Left lung (tissue), 10 donors: Measurements from ENCODE around the gene CFL1. TPM values are rescaled to one million over a fixed set of nuclear protein-coding genes. Genes with fewer than 3 reads are reported as not detected.

Experiments used
- ATAC-seq: fragments of 200-7000 bp; cut with Tn5 transposase; one replicate; pipeline ENCODE4 v1.9.1; 2020; ENCODE audit warnings: moderate library complexity
- DNase-seq, 4 donors: peaks; one replicate each; pipeline ENCODE4 v3.0.0-alpha.2; 2013 to 2020
- H3K27ac ChIP-seq, 2 donors: fragments of 200-600 bp; sonication (generic) in 1 of 2; one replicate each; pipeline versions ENCODE4 v1.5.0 to v1.8.0; 2020 to 2021
- H3K27me3 ChIP-seq, 2 donors: fragments of 200-600 bp; sonication (generic) in 1 of 2; one replicate each; pipeline versions ENCODE4 v1.5.0 to v1.8.0; 2020 to 2021
- H3K36me3 ChIP-seq, 2 donors: fragments of 200-600 bp; sonication (generic) in 1 of 2; one replicate each; pipeline versions ENCODE4 v1.5.0 to v1.8.0; 2020 to 2021
- H3K4me1 ChIP-seq, 2 donors: fragments of 200-600 bp; one replicate each; pipeline ENCODE4 v1.8.0; 2021
- H3K4me3 ChIP-seq, 2 donors: fragments of 200-600 bp; sonication (generic) in 1 of 2; one replicate each; pipeline versions ENCODE4 v1.5.0 to v1.8.0; 2020 to 2021; ENCODE audit warnings: mild to moderate bottlenecking in 1 of 2
- H3K9me3 ChIP-seq, 2 donors: fragments of 200-600 bp; sonication (generic) in 1 of 2; one replicate each; pipeline versions ENCODE4 v1.5.0 to v1.8.0; 2020 to 2021
- intact Hi-C, 2 donors: fragments of 100-400 bp; cut with DNase I; formaldehyde crosslinking; loops; one replicate each; pipeline versions ENCODE4 v1.11.2 to v1.14.2; 2022
- polyA plus RNA-seq, 6 donors: library from polyadenylated mRNA; unstranded; fragments of 120-200 nt; gene quantifications; one replicate each; pipeline ENCODE4 v1.2.1, GENCODE V29; 2013; ENCODE audit not compliant: insufficient read length in 6 of 6
- total RNA-seq, 2 donors: library from RNA; stranded (reverse); fragmentation: NEBNext Ultra II Directional; extraction: Animal tissue kit (Norgen Biotek cat#: 25700); gene quantifications; one replicate each; pipeline ENCODE4 v1.2.1, GENCODE V29; 2021
- TF ChIP-seq, protein P1 (sequence below), 2 donors: fragments of 200-600 bp; sonication (generic) in 1 of 2; IDR thresholded peaks; one replicate each; pipeline versions ENCODE4 v1.5.0 to v1.8.0; 2021; ENCODE audit warnings: antibody characterized with exemption in 2 of 2
- donor health status: DM: no; HTN: yes; CAD: no.
- donor health status: DM: no; HTN: no; CAD: no.

CFL1 gene
- total and polyA plus RNA-seq, 8 donors = 599 to 1,162 (median 777) TPM

DNA sequence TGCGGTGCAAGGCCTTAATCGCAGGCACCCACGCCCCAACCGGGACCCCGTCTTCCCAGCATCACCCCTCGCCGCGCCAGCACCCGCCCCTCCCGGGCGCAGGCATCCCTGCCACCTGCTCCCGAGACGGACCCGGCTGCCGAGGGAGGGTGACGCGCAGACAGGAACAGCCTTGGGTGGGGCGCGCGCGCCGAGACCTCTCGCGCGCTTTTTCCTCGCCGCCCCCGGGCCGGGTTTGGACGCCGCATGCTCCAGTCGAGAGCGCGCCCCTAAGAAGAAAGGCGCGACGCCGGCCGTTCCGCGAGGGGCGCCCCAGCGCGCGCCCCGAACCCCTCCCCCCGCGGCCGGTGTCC lies 504 bp downstream of the CFL1 start:
- H3K36me3 ChIP-seq = peaks cover 6 to 47% of the 10 kb centered on the region in 2 donors
- peak overlapping the region; percentile 95 to 99 for H3K27ac ChIP-seq
- TF ChIP-seq, protein P1, sequence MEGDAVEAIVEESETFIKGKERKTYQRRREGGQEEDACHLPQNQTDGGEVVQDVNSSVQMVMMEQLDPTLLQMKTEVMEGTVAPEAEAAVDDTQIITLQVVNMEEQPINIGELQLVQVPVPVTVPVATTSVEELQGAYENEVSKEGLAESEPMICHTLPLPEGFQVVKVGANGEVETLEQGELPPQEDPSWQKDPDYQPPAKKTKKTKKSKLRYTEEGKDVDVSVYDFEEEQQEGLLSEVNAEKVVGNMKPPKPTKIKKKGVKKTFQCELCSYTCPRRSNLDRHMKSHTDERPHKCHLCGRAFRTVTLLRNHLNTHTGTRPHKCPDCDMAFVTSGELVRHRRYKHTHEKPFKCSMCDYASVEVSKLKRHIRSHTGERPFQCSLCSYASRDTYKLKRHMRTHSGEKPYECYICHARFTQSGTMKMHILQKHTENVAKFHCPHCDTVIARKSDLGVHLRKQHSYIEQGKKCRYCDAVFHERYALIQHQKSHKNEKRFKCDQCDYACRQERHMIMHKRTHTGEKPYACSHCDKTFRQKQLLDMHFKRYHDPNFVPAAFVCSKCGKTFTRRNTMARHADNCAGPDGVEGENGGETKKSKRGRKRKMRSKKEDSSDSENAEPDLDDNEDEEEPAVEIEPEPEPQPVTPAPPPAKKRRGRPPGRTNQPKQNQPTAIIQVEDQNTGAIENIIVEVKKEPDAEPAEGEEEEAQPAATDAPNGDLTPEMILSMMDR (IDR thresholded peaks at IDR 0.05) = no peak
- peaks cover 19 to 67% of the 10 kb centered on the region in 2 donors for H3K4me1 ChIP-seq
- DNase-seq (no peak), ATAC-seq (no peak)
- H3K27me3 ChIP-seq = no peaks in the 10 kb centered on the region
- intact Hi-C loops = no loop called here
- H3K9me3 ChIP-seq = no peaks in the 10 kb centered on the region
- H3K4me3 ChIP-seq = peak overlapping the region; percentile 95 to 96

DNA sequence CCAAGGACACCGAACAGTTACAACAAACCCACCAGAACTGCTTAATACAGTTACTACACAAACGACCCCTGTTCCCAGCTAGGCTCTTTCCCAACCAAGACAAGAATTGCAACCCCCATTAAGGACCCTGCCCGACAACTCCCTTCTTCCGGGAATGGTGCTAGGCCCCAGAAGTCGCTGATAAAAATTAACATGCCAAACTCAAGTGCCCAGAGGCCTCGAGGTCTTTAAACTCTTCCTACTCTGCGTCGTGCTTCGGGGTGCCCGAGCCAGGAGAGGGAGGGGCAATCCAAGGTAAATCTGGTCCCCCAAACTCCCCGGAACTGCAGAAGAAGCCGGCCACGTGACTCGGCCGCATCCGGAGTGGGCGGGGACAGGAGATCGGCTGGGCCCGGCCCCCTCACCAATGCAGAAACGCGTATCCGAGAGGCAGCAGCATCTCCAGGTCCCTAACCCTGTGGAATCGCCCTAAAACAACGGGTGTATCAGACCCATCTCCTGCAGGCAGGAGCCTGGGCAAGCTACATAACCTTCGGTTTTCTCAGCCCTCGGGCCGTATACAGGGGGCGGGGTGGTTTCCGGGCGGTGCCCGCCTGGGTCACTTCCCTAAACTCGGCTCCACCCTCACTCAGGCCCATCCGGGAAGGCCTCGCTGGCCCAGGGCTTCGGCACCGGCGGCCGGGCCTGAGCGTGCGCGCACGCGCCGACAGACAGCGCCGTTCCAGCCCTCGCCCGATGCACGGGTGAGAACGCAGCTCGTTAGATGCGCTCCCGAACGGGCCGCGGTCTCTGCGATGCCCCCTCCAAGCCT lies 1.1 kb downstream of the CFL1 start:
- Histone ChIP-seq H3K36me3 (peaks cover 6 to 47% of the 10 kb centered on the region in 2 donors), H3K27ac (peak overlapping the region; percentile 95 to 99), H3K4me3 (peak overlapping the region; percentile 95 to 96), H3K9me3 (no peaks in the 10 kb centered on the region), H3K4me1 (peaks cover 15 to 61% of the 10 kb centered on the region in 2 donors), H3K27me3 (no peaks in the 10 kb centered on the region)
- peak; percentile 69 to 96 (median 80) for DNase-seq
- intact Hi-C loops = no loop called here
- ATAC-seq = peak; percentile 48
- TF ChIP-seq, protein P1 (IDR thresholded peaks at IDR 0.05) = peak in 1 of 2 donors; percentile 14

DNA sequence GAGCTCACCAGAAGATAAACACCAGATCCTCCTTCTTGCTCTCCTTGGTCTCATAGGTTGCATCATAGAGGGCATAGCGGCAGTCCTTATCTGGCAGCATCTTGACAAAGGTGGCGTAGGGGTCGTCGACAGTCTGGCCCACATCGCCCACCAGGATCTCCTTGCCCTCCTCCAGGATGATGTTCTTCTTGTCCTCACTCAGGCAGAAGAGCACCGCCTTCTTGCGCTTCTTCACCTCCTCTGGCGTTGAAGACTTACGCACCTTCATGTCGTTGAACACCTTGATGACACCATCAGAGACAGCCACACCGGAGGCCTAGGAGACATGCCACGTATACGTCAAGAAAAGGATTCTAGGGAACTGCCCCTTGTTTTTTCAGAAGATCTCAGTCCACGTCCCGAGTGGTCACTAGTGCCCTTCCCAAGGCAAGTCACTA lies 2.0 kb downstream of the CFL1 start:
- Histone ChIP-seq H3K9me3 (no peaks in the 10 kb centered on the region), H3K4me1 (peaks cover 8 to 52% of the 10 kb centered on the region in 2 donors), H3K4me3 (peak overlapping the region; percentile 95 to 96), H3K36me3 (peaks cover 6 to 54% of the 10 kb centered on the region in 2 donors), H3K27ac (peak overlapping the region in 1 of 2 donors; percentile 99), H3K27me3 (no peaks in the 10 kb centered on the region)
- DNase-seq = no peak
- intact Hi-C loops = no loop called here
- TF ChIP-seq, protein P1 (IDR thresholded peaks at IDR 0.05) = no peak
- ATAC-seq = no peak

DNA sequence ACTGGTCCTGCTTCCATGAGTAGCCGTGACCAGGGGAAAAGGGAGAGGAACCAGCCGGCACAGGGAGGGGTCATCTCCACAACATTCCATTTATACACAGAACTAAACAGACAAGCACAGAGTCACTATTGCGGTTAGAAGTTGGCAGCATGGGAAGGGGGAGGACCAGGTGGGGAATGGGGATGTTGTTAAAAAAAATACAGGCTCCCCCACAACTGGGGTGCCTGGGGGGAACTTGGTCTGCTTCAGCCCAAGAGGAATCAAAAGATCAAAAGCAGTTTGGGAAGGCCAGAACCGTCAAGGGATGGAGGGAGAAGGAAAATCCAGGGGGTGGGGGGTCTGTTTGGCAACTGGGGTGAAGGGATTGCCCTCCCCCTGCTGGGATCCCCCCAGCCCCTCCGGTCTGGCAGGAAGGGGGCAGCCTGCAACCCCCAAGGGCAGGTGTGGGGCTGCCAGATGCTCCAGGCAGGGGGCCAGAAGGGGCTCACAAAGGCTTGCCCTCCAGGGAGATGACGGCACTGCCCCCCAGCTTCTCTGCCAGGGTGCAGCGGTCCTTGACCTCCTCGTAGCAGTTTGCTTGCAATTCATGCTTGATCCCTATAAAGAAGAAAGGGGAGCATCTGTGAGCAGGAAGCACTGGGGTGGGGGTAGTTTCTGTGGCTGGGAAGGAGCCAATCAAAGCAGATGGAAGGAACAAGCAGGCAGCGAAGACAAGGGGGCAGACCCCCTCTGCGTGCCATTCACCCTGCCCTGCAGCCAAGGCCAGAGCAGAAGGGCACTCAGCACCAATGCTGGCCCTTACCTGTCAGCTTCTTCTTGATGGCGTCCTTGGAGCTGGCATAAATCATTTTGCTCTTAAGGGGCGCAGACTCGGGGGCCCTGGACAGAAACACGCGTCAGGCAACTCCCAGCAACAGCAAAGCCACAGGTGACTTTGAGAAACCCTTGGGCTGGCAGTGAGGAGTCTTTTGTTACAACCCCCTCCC lies 2.8 kb downstream of the CFL1 start:
- Histone ChIP-seq H3K4me1 (peaks cover 8 to 49% of the 10 kb centered on the region in 2 donors), H3K36me3 (peaks cover 6 to 60% of the 10 kb centered on the region in 2 donors), H3K27ac (no peak overlapping the region), H3K9me3 (no peaks in the 10 kb centered on the region), H3K27me3 (no peaks in the 10 kb centered on the region), H3K4me3 (peak overlapping the region in 1 of 2 donors; percentile 96)
- ATAC-seq (no peak), DNase-seq (no peak)
- TF ChIP-seq, protein P1 (IDR thresholded peaks at IDR 0.05) = no peak
- intact Hi-C loops = no loop called here
